WTC11 (cell line): Measurements from ENCODE around the gene ATP5F1D.

Source experiments
- EMX1 ChIP-seq: fragments of 250-450 bp; sonication (Bioruptor Pico); IDR thresholded peaks from 2 replicates; pipeline ENCODE4 v1.8.0; 2021; ENCODE audit warnings: mild to moderate bottlenecking
- ESRRA ChIP-seq: sonication (generic); formaldehyde crosslinking; IDR thresholded peaks from 2 replicates; pipeline ENCODE4 v1.8.1; 2022; ENCODE audit warnings: mild to moderate bottlenecking, missing genetic modification reagents, borderline replicate concordance
- ETV6 ChIP-seq: sonication (generic); formaldehyde crosslinking; IDR thresholded peaks from 2 replicates; pipeline ENCODE4 v1.8.1; 2022; ENCODE audit warnings: mild to moderate bottlenecking, missing genetic modification reagents
- HMGA2 ChIP-seq: fragments of 250-450 bp; sonication (Bioruptor Pico); IDR thresholded peaks from 2 replicates; pipeline ENCODE4 v1.4.0; 2021; ENCODE audit warnings: mild to moderate bottlenecking, moderate library complexity
- IRF2 ChIP-seq: sonication (generic); formaldehyde crosslinking; IDR thresholded peaks from 2 replicates; pipeline ENCODE4 v1.8.0; 2022; ENCODE audit warnings: low read depth, missing genetic modification reagents, borderline replicate concordance
- MXD4 ChIP-seq: fragments of 250-450 bp; sonication (Bioruptor Pico); IDR thresholded peaks from 2 replicates; pipeline ENCODE4 v1.8.0; 2021; ENCODE audit warnings: mild to moderate bottlenecking, moderate library complexity, borderline replicate concordance
- OVOL2 ChIP-seq: fragments of 250-450 bp; sonication (Bioruptor Pico); IDR thresholded peaks from 2 replicates; pipeline ENCODE4 v1.9.0; 2021; ENCODE audit warnings: mild to moderate bottlenecking, borderline replicate concordance
- TF ChIP-seq, protein P1 (sequence below): sonication (generic); formaldehyde crosslinking; IDR thresholded peaks from 2 replicates; pipeline ENCODE4 v1.8.1; 2022; ENCODE audit warnings: low read depth, mild to moderate bottlenecking, moderate library complexity, missing genetic modification reagents, borderline replicate concordance
- TF ChIP-seq, protein P2 (sequence below): fragments of 200-600 bp; IDR thresholded peaks from 2 replicates; pipeline ENCODE4 v1.8.0; 2022; ENCODE audit warnings: antibody characterized with exemption
- TF ChIP-seq, protein P3 (sequence below): sonication (generic); formaldehyde crosslinking; IDR thresholded peaks from 2 replicates; pipeline ENCODE4 v1.8.0; 2022; ENCODE audit warnings: missing genetic modification reagents
- TF ChIP-seq, protein P4 (sequence below): fragments of 250-450 bp; sonication (Bioruptor Pico); IDR thresholded peaks from 2 replicates; pipeline ENCODE4 v2.1.2; 2022; ENCODE audit warnings: mild to moderate bottlenecking, moderate library complexity
- TF ChIP-seq, protein P5 (sequence below): sonication (generic); formaldehyde crosslinking; IDR thresholded peaks from 2 replicates; pipeline ENCODE4 v1.8.1; 2023; ENCODE audit warnings: mild to moderate bottlenecking, missing genetic modification reagents, moderate library complexity
- TF ChIP-seq, protein P6 (sequence below): sonication (generic); formaldehyde crosslinking; IDR thresholded peaks from 2 replicates; pipeline ENCODE4 v1.8.0; 2022; ENCODE audit warnings: mild to moderate bottlenecking, missing genetic modification reagents

DNA sequence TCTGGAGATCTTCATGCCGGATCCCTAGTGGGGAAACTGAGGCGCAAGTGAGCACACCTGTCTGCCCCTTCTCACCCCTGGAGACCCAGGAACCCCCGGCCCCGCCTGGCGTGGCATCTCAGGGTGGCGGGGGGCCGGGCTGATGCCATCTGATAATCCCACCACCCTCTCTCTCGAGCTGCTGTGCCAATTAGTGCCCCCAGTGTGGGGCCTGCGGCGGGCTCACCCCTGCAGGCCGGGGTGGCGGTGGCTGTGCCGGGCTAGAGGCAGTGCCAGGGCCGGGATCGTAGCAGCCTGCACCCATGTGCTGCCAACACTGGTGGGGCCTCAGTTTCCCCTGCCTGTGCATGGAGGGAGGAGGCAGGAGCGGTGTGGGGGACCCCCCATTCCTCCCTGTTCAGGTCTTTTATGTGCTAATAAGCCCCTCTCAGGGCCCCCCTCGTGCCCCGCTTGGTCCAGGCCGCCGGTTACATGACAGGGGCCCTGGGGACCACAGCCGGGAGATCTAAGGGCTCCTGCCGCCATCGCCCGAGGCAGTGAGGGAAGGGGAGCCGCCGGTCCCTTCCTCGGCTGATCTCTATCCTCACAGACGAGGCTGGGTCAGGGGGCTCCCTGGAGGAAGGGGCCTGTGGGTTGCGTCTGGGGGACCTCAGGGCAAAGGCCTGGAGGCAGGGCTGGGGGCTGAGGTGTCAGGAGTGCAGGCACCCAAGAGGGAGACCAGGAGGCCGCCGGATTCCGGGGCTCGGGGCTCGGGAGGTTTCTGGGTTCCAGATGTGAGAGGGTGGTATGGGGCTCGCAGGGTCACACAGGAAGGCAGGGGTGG is 52.4 kb downstream of the ATP5F1D start:
- TF ChIP-seq OVOL2 (CRISPR knock-in tag) (no peak), ESRRA (CRISPR knock-in tag) (no peak), HMGA2 (CRISPR knock-in tag) (no peak), ETV6 (CRISPR knock-in tag) (no peak), IRF2 (CRISPR knock-in tag) (no peak), EMX1 (no peak), MXD4 (CRISPR knock-in tag) (no peak)
- TF ChIP-seq, protein P1, sequence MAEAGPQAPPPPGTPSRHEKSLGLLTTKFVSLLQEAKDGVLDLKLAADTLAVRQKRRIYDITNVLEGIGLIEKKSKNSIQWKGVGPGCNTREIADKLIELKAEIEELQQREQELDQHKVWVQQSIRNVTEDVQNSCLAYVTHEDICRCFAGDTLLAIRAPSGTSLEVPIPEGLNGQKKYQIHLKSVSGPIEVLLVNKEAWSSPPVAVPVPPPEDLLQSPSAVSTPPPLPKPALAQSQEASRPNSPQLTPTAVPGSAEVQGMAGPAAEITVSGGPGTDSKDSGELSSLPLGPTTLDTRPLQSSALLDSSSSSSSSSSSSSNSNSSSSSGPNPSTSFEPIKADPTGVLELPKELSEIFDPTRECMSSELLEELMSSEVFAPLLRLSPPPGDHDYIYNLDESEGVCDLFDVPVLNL, result no peak
- TF ChIP-seq, protein P2, sequence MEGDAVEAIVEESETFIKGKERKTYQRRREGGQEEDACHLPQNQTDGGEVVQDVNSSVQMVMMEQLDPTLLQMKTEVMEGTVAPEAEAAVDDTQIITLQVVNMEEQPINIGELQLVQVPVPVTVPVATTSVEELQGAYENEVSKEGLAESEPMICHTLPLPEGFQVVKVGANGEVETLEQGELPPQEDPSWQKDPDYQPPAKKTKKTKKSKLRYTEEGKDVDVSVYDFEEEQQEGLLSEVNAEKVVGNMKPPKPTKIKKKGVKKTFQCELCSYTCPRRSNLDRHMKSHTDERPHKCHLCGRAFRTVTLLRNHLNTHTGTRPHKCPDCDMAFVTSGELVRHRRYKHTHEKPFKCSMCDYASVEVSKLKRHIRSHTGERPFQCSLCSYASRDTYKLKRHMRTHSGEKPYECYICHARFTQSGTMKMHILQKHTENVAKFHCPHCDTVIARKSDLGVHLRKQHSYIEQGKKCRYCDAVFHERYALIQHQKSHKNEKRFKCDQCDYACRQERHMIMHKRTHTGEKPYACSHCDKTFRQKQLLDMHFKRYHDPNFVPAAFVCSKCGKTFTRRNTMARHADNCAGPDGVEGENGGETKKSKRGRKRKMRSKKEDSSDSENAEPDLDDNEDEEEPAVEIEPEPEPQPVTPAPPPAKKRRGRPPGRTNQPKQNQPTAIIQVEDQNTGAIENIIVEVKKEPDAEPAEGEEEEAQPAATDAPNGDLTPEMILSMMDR, result no peak
- TF ChIP-seq, protein P3, sequence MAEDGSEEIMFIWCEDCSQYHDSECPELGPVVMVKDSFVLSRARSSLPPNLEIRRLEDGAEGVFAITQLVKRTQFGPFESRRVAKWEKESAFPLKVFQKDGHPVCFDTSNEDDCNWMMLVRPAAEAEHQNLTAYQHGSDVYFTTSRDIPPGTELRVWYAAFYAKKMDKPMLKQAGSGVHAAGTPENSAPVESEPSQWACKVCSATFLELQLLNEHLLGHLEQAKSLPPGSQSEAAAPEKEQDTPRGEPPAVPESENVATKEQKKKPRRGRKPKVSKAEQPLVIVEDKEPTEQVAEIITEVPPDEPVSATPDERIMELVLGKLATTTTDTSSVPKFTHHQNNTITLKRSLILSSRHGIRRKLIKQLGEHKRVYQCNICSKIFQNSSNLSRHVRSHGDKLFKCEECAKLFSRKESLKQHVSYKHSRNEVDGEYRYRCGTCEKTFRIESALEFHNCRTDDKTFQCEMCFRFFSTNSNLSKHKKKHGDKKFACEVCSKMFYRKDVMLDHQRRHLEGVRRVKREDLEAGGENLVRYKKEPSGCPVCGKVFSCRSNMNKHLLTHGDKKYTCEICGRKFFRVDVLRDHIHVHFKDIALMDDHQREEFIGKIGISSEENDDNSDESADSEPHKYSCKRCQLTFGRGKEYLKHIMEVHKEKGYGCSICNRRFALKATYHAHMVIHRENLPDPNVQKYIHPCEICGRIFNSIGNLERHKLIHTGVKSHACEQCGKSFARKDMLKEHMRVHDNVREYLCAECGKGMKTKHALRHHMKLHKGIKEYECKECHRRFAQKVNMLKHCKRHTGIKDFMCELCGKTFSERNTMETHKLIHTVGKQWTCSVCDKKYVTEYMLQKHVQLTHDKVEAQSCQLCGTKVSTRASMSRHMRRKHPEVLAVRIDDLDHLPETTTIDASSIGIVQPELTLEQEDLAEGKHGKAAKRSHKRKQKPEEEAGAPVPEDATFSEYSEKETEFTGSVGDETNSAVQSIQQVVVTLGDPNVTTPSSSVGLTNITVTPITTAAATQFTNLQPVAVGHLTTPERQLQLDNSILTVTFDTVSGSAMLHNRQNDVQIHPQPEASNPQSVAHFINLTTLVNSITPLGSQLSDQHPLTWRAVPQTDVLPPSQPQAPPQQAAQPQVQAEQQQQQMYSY (CRISPR knock-in tag), result no peak
- TF ChIP-seq, protein P4, sequence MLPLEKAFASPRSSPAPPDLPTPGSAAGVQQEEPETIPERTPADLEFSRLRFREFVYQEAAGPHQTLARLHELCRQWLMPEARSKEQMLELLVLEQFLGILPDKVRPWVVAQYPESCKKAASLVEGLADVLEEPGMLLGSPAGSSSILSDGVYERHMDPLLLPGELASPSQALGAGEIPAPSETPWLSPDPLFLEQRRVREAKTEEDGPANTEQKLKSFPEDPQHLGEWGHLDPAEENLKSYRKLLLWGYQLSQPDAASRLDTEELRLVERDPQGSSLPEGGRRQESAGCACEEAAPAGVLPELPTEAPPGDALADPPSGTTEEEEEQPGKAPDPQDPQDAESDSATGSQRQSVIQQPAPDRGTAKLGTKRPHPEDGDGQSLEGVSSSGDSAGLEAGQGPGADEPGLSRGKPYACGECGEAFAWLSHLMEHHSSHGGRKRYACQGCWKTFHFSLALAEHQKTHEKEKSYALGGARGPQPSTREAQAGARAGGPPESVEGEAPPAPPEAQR (CRISPR knock-in tag), result no peak
- TF ChIP-seq, protein P5, sequence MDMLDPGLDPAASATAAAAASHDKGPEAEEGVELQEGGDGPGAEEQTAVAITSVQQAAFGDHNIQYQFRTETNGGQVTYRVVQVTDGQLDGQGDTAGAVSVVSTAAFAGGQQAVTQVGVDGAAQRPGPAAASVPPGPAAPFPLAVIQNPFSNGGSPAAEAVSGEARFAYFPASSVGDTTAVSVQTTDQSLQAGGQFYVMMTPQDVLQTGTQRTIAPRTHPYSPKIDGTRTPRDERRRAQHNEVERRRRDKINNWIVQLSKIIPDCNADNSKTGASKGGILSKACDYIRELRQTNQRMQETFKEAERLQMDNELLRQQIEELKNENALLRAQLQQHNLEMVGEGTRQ, result no peak
- TF ChIP-seq, protein P6, sequence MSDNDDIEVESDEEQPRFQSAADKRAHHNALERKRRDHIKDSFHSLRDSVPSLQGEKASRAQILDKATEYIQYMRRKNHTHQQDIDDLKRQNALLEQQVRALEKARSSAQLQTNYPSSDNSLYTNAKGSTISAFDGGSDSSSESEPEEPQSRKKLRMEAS (CRISPR knock-in tag), result no peak
